Left renal cortex interstitium (tissue), 4 donors: ENCODE measurements around the gene FAF2. TPM values are rescaled to one million over a fixed set of nuclear protein-coding genes. Genes with fewer than 3 reads are reported as not detected.
A peak's percentile ranks its signal among the peaks of the same experiment; 100 is the strongest.
"Not testable (repeated sequence)": the region's sequence is repeated elsewhere in the genome, so short reads cannot be mapped to it uniquely, and the experiment has no call there.

ENCODE experiments used
- DNase-seq, 4 donors: peaks; one replicate each; pipeline ENCODE4 v3.0.0-alpha.2; 2013; ENCODE audit warnings: low read depth in 4 of 4, low spot score in 2 of 4, missing footprints in 1 of 4
- polyA plus RNA-seq, 4 donors: library from polyadenylated mRNA; unstranded; fragments of 120-200 nt; gene quantifications; one replicate each; pipeline ENCODE4 v1.2.1, GENCODE V29; 2013; ENCODE audit not compliant: insufficient read length in 4 of 4

The FAF2 gene
- polyA plus RNA-seq, 4 donors, result 43.6 to 48.5 (median 46.6) TPM

GRCh38 chr5:176416965-176417364 is 31.2 kb upstream of the FAF2 start:
- DNase-seq, result no peak

- no peak for DNase-seq
These were observed 29.9 kb upstream of the FAF2 start for GRCh38 chr5:176418251-176418650.

GRCh38 chr5:176420086-176420485 is 28.1 kb upstream of the FAF2 start:
- DNase-seq, result no peak

GRCh38 chr5:176420972-176421544 is 27.1 kb upstream of the FAF2 start:
- no peak for DNase-seq

GRCh38 chr5:176424181-176424580 is 24.0 kb upstream of the FAF2 start:
- DNase-seq, result no peak

- no peak for DNase-seq
These were observed 23.0 kb upstream of the FAF2 start for GRCh38 chr5:176425138-176425537.

- DNase-seq, result no peak
These were observed 22.4 kb upstream of the FAF2 start for GRCh38 chr5:176425791-176426190.

- no peak for DNase-seq
These were observed 21.3 kb upstream of the FAF2 start for GRCh38 chr5:176426876-176427275.

GRCh38 chr5:176427971-176428370 is 20.2 kb upstream of the FAF2 start:
- DNase-seq, result no peak

GRCh38 chr5:176429972-176430371 is 18.2 kb upstream of the FAF2 start:
- DNase-seq, result no peak

- DNase-seq, result no peak
These were observed 15.5 kb upstream of the FAF2 start for GRCh38 chr5:176432707-176433106.

GRCh38 chr5:176436656-176437055 is 11.5 kb upstream of the FAF2 start:
- no peak for DNase-seq

GRCh38 chr5:176438959-176439757 is 9.0 kb upstream of the FAF2 start:
- DNase-seq, result no peak

GRCh38 chr5:176440927-176441706 is 7.1 kb upstream of the FAF2 start:
- no peak for DNase-seq

- no peak for DNase-seq
These were observed 6.3 kb upstream of the FAF2 start for GRCh38 chr5:176441921-176442323.

- not testable (repeated sequence) for DNase-seq
These were observed 5.3 kb upstream of the FAF2 start for GRCh38 chr5:176442911-176443310.

- DNase-seq, result no peak
These were observed 3.4 kb upstream of the FAF2 start for GRCh38 chr5:176444742-176445141.

- DNase-seq, result no peak
These were observed 2.0 kb upstream of the FAF2 start for GRCh38 chr5:176446028-176446665.

- peak in 1 of 4 donors; percentile 28 for DNase-seq
These were observed 1.1 kb upstream of the FAF2 start for GRCh38 chr5:176446884-176447590.

GRCh38 chr5:176447591-176447977 is 601 bp upstream of the FAF2 start:
- DNase-seq, result no peak
